Neural progenitor cell (in vitro differentiated cells): Measurements from ENCODE around the gene DNAH3. TPM values are rescaled to one million over a fixed set of nuclear protein-coding genes. Genes with fewer than 3 reads are reported as not detected.

Source experiments
- DNase-seq: peaks from one replicate; pipeline ENCODE4 v3.0.0-alpha.2; 2016; ENCODE audit warnings: low spot score
- H2AFZ ChIP-seq: fragments of 200-600 bp; sonication (generic); replicated peaks from 2 replicates; pipeline ENCODE4 v1.6.1; 2016; ENCODE audit warnings: antibody characterized with exemption
- H3F3A ChIP-seq: fragments of 200-600 bp; sonication (generic); 2 replicates; pipeline ENCODE4 v1.6.1; 2016; ENCODE audit warnings: antibody characterized with exemption, low read depth
- H3K27ac ChIP-seq: fragments of 200-600 bp; sonication (generic); 2 replicates; pipeline ENCODE4 v1.5.1; 2016; ENCODE audit warnings: mild to moderate bottlenecking
- H3K27me3 ChIP-seq: fragments of 200-600 bp; sonication (generic); 2 replicates; pipeline ENCODE4 v1.6.1; 2016; ENCODE audit warnings: mild to moderate bottlenecking, moderate library complexity
- H3K36me3 ChIP-seq: fragments of 200-600 bp; sonication (generic); 2 replicates; pipeline ENCODE4 v1.5.1; 2016
- H3K4me1 ChIP-seq: fragments of 200-600 bp; sonication (generic); 2 replicates; pipeline ENCODE4 v1.6.1; 2016; ENCODE audit warnings: mixed run types
- H3K4me2 ChIP-seq: fragments of 200-600 bp; sonication (generic); 2 replicates; pipeline ENCODE4 v1.6.1; 2016
- H3K4me3 ChIP-seq: fragments of 200-600 bp; sonication (generic); 2 replicates; pipeline ENCODE4 v1.5.1; 2016
- H3K79me2 ChIP-seq: fragments of 200-600 bp; sonication (generic); 2 replicates; pipeline ENCODE4 v1.6.1; 2016; ENCODE audit warnings: low read depth
- H3K9ac ChIP-seq: fragments of 200-600 bp; sonication (generic); 2 replicates; pipeline ENCODE4 v1.6.1; 2016
- H3K9me3 ChIP-seq: fragments of 200-600 bp; sonication (generic); 2 replicates; pipeline ENCODE4 v1.5.1; 2016; ENCODE audit warnings: low read depth
- H4K20me1 ChIP-seq: fragments of 200-600 bp; sonication (generic); 2 replicates; pipeline ENCODE4 v1.6.1; 2016; ENCODE audit warnings: low read depth
- H3K27ac Mint-ChIP-seq: 3 replicates; pipeline ENCODE4 v1.8.0; 2021; ENCODE audit warnings: mixed read lengths
- H3K27me3 Mint-ChIP-seq: 2 replicates; pipeline ENCODE4 v1.8.0; 2022; ENCODE audit warnings: low read depth, mild to moderate bottlenecking, inconsistent platforms, moderate library complexity, mixed read lengths; ENCODE audit not compliant: insufficient read depth
- H3K36me3 Mint-ChIP-seq: 3 replicates; pipeline ENCODE4 v1.8.0; 2021; ENCODE audit warnings: mixed read lengths
- H3K4me1 Mint-ChIP-seq: 3 replicates; pipeline ENCODE4 v1.8.0; 2021; ENCODE audit warnings: mixed read lengths
- H3K4me3 Mint-ChIP-seq: 3 replicates; pipeline ENCODE4 v1.8.0; 2021; ENCODE audit warnings: mild to moderate bottlenecking, moderate library complexity, mixed read lengths
- H3K9me3 Mint-ChIP-seq: 3 replicates; pipeline ENCODE4 v1.8.0; 2020; ENCODE audit warnings: mixed read lengths
- CTCF ChIP-seq: fragments of 200-600 bp; sonication (generic); IDR thresholded peaks from 2 replicates; pipeline ENCODE4 v1.5.1; 2017; ENCODE audit warnings: antibody characterized with exemption, mild to moderate bottlenecking
- EZH2 ChIP-seq: fragments of 200-600 bp; sonication (generic); IDR thresholded peaks from 2 replicates; pipeline ENCODE4 v1.6.1; 2017; ENCODE audit warnings: antibody characterized with exemption, mild to moderate bottlenecking, moderate library complexity
- EZH2phosphoT487 ChIP-seq: fragments of 200-600 bp; sonication (generic); IDR thresholded peaks from 2 replicates; pipeline ENCODE4 v1.6.1; 2017; ENCODE audit warnings: antibody characterized with exemption
- total RNA-seq: library from RNA; depleted of rRNA; stranded (reverse); fragments of >200 nt; gene quantifications from 2 replicates; pipeline ENCODE4 v1.2.3, GENCODE V29; 2015; ENCODE audit warnings: low replicate concordance

Gene DNAH3
- total RNA-seq, 1 donor from 2014 or later, result 0.92 TPM

- no peaks in the 10 kb centered on the region for H3K36me3 ChIP-seq
- H4K20me1 ChIP-seq, result no peaks in the 10 kb centered on the region
- DNase-seq, result no peak
- no peaks in the 10 kb centered on the region for H3K79me2 ChIP-seq
- no peak overlapping the region for H3K4me3 ChIP-seq
- H3F3A ChIP-seq, result no peaks in the 10 kb centered on the region
- Mint-ChIP-seq H3K9me3 (no peaks in the 10 kb centered on the region), H3K27ac (no peak overlapping the region), H3K4me1 (peaks cover 5% of the 10 kb centered on the region), H3K36me3 (no peaks in the 10 kb centered on the region), H3K27me3 (peaks cover 6% of the 10 kb centered on the region), H3K4me3 (no peak overlapping the region)
- no peak overlapping the region for H3K27ac ChIP-seq
- no peaks in the 10 kb centered on the region for H3K9me3 ChIP-seq
- no peak overlapping the region for H3K4me2 ChIP-seq
- H3K27me3 ChIP-seq, result no peaks in the 10 kb centered on the region
- no peak overlapping the region for H2AFZ ChIP-seq
- no peak overlapping the region for H3K9ac ChIP-seq
- no peaks in the 10 kb centered on the region for H3K4me1 ChIP-seq
- no peak for TF ChIP-seq EZH2
- TF ChIP-seq EZH2phosphoT487, result no peak
- no peak for TF ChIP-seq CTCF
These were observed 117.4 kb downstream of the DNAH3 start for GRCh38 chr16:21033264-21033663.

- DNase-seq, result no peak
- Histone ChIP-seq H3F3A (no peaks in the 10 kb centered on the region), H3K4me1 (no peaks in the 10 kb centered on the region), H3K27me3 (no peaks in the 10 kb centered on the region), H3K36me3 (no peaks in the 10 kb centered on the region), H3K4me3 (no peak overlapping the region), H3K9ac (no peak overlapping the region), H4K20me1 (no peaks in the 10 kb centered on the region), H3K27ac (no peak overlapping the region), H3K4me2 (no peak overlapping the region), H2AFZ (no peak overlapping the region), H3K9me3 (no peaks in the 10 kb centered on the region), H3K79me2 (no peaks in the 10 kb centered on the region)
- H3K36me3 Mint-ChIP-seq, result no peaks in the 10 kb centered on the region
- peaks cover 3% of the 10 kb centered on the region for H3K4me1 Mint-ChIP-seq
- no peak overlapping the region for H3K27ac Mint-ChIP-seq
- TF ChIP-seq EZH2phosphoT487 (no peak), CTCF (no peak), EZH2 (no peak)
- no peak overlapping the region for H3K4me3 Mint-ChIP-seq
- H3K9me3 Mint-ChIP-seq, result no peaks in the 10 kb centered on the region
- H3K27me3 Mint-ChIP-seq, result peaks cover 5% of the 10 kb centered on the region
These were observed 121.9 kb downstream of the DNAH3 start for GRCh38 chr16:21028728-21029127.

GRCh38 chr16:21026846-21027245 lies 123.8 kb downstream of the DNAH3 start:
- no peak overlapping the region for H3K27ac ChIP-seq
- peaks cover 3% of the 10 kb centered on the region for H3K4me1 Mint-ChIP-seq
- DNase-seq, result no peak
- no peaks in the 10 kb centered on the region for H3K36me3 Mint-ChIP-seq
- TF ChIP-seq CTCF (no peak), EZH2phosphoT487 (no peak), EZH2 (no peak)
- H3K9me3 ChIP-seq, result no peaks in the 10 kb centered on the region
- H2AFZ ChIP-seq, result no peak overlapping the region
- H3K79me2 ChIP-seq, result no peaks in the 10 kb centered on the region
- no peak overlapping the region for H3K4me3 ChIP-seq
- no peak overlapping the region for H3K4me2 ChIP-seq
- H3K9me3 Mint-ChIP-seq, result no peaks in the 10 kb centered on the region
- no peak overlapping the region for H3K27ac Mint-ChIP-seq
- H3K4me1 ChIP-seq, result no peaks in the 10 kb centered on the region
- H3K27me3 ChIP-seq, result no peaks in the 10 kb centered on the region
- peak overlapping the region; percentile 31 for H3K4me3 Mint-ChIP-seq
- H4K20me1 ChIP-seq, result no peaks in the 10 kb centered on the region
- peaks cover 3% of the 10 kb centered on the region for H3K27me3 Mint-ChIP-seq
- H3K9ac ChIP-seq, result no peak overlapping the region
- H3F3A ChIP-seq, result no peaks in the 10 kb centered on the region
- H3K36me3 ChIP-seq, result no peaks in the 10 kb centered on the region
